SK-N-SH (cell line): ENCODE results near the gene WDR77. TPM values are rescaled to one million over a fixed set of nuclear protein-coding genes. Genes with fewer than 3 reads are reported as not detected.

Experiments used
- CTCF ChIA-PET: fragments of 300-600, 350-600 bp; formaldehyde crosslinking; extraction: SDS; loops from one replicate; lab custom pipeline; 2021; lab: Yijun Ruan, JAX
- POLR2A ChIA-PET: fragments of 350-600 bp; sonication (Branson Sonifier 250); formaldehyde crosslinking; extraction: SDS; loops from one replicate; lab custom pipeline; 2020; ENCODE audit warnings: antibody characterized with exemption, inconsistent platforms; lab: Yijun Ruan, JAX
- DNase-seq: peaks from one replicate; pipeline ENCODE4 v3.0.0; 2012
- H2AFZ ChIP-seq: fragments of 200-600 bp; sonication (generic); 2 replicates; pipeline ENCODE4 v1.8.1; 2016; ENCODE audit warnings: antibody characterized with exemption, mild to moderate bottlenecking, low read depth
- H3F3A ChIP-seq: fragments of 200-600 bp; sonication (generic); replicated peaks from 2 replicates; pipeline ENCODE3; 2016; ENCODE audit warnings: antibody characterized with exemption, mild to moderate bottlenecking; ENCODE audit not compliant: insufficient read depth
- H3K27ac ChIP-seq, 2 experiments: fragments of 200-500 bp in 1 of 2; fragments of 200-600 bp in 1 of 2; sonication (Bioruptor generic) in 1 of 2; sonication (generic), shearing (Covaris generic) in 1 of 2; 2 replicates each; pipeline versions ENCODE4 v1.5.1 to v1.6.1; 2014 to 2016; ENCODE audit warnings: low read depth in 2 of 2, inconsistent platforms in 1 of 2, low read length in 1 of 2, mild to moderate bottlenecking in 1 of 2, mixed read lengths in 1 of 2
- H3K27me3 ChIP-seq: fragments of 200-600 bp; sonication (generic), shearing (Covaris generic); 2 replicates; pipeline ENCODE4 v1.6.1; 2016; ENCODE audit warnings: mixed run types; ENCODE audit not compliant: insufficient read depth
- H3K36me3 ChIP-seq, 2 experiments: fragments of 200-500 bp in 1 of 2; fragments of 200-600 bp in 1 of 2; sonication (Bioruptor generic) in 1 of 2; sonication (generic) in 1 of 2; replicated peaks in 1 of 2; 2 replicates each; pipeline versions ENCODE3 to v1.5.1; 2014 to 2016; ENCODE audit warnings: low read length in 1 of 2, mild to moderate bottlenecking in 1 of 2; ENCODE audit not compliant: insufficient read depth in 2 of 2, control insufficient read depth in 1 of 2
- H3K4me1 ChIP-seq, 2 experiments: fragments of 200-500 bp in 1 of 2; fragments of 200-600 bp in 1 of 2; sonication (Bioruptor generic) in 1 of 2; sonication (generic), shearing (Covaris generic) in 1 of 2; 2 replicates each; pipeline versions ENCODE4 v1.5.1 to v1.6.1; 2014 to 2016; ENCODE audit warnings: low read depth in 1 of 2, low read length in 1 of 2, mixed run types in 1 of 2; ENCODE audit not compliant: insufficient read depth in 2 of 2, control insufficient read depth in 1 of 2
- H3K4me2 ChIP-seq: fragments of 200-600 bp; sonication (generic), shearing (Covaris generic); 2 replicates; pipeline ENCODE4 v1.6.1; 2017; ENCODE audit warnings: mixed run types
- H3K4me3 ChIP-seq, 2 experiments: fragments of 200-500 bp in 1 of 2; fragments of 200-600 bp in 1 of 2; sonication (Bioruptor generic) in 1 of 2; sonication (generic), shearing (Covaris generic) in 1 of 2; 2 replicates each; pipeline versions ENCODE4 v1.5.1 to v1.8.1; 2014 to 2016; ENCODE audit warnings: low read depth in 2 of 2, inconsistent platforms in 1 of 2, low read length in 1 of 2, mild to moderate bottlenecking in 1 of 2, mixed read lengths in 1 of 2, moderate library complexity in 1 of 2
- H3K79me2 ChIP-seq: fragments of 200-600 bp; sonication (generic); 2 replicates; pipeline ENCODE4 v1.8.1; 2017; ENCODE audit warnings: mild to moderate bottlenecking; ENCODE audit not compliant: insufficient read depth
- H3K9ac ChIP-seq: fragments of 200-600 bp; sonication (generic); 2 replicates; pipeline ENCODE4 v1.6.1; 2017; ENCODE audit warnings: mixed run types
- H3K9me2 ChIP-seq: fragments of 200-600 bp; sonication (generic); 2 replicates; pipeline ENCODE4 v1.6.1; 2017; ENCODE audit warnings: mixed run types
- H3K9me3 ChIP-seq: fragments of 200-600 bp; sonication (generic); 2 replicates; pipeline ENCODE4 v1.6.1; 2017; ENCODE audit warnings: mixed run types, mild to moderate bottlenecking, moderate library complexity
- H4K20me1 ChIP-seq: fragments of 200-600 bp; sonication (generic); 2 replicates; pipeline ENCODE4 v1.6.1; 2017; ENCODE audit warnings: mild to moderate bottlenecking, mixed run types; ENCODE audit not compliant: insufficient read depth
- CHD2 ChIP-seq: fragments of 150-350 bp; IDR thresholded peaks from 2 replicates; pipeline ENCODE4 v1.6.1; 2018; ENCODE audit warnings: low read length; ENCODE audit not compliant: partially characterized antibody
- EP300 ChIP-seq, 2 experiments: IDR thresholded peaks; 2 replicates each; pipeline versions ENCODE4 v1.4.0 to v1.6.1; 2012; ENCODE audit warnings: borderline replicate concordance in 1 of 2, low read depth in 1 of 2, low read length in 1 of 2
- EZH2phosphoT487 ChIP-seq: fragments of 200-600 bp; sonication (generic); IDR thresholded peaks from 2 replicates; pipeline ENCODE4 v1.6.1; 2017; ENCODE audit warnings: low read depth, mixed run types, mild to moderate bottlenecking, antibody characterized with exemption, moderate library complexity, borderline replicate concordance
- FOSL2 ChIP-seq: IDR thresholded peaks from 2 replicates; pipeline ENCODE4 v1.4.0; 2012; ENCODE audit warnings: low read depth, mild to moderate bottlenecking, moderate library complexity, borderline replicate concordance
- FOXM1 ChIP-seq: IDR thresholded peaks from 2 replicates; pipeline ENCODE4 v1.4.0; 2012; ENCODE audit warnings: low read depth, mild to moderate bottlenecking
- GABPA ChIP-seq: IDR thresholded peaks from 2 replicates; pipeline ENCODE4 v1.4.0; 2012; ENCODE audit warnings: low read depth, mild to moderate bottlenecking
- GATA2 ChIP-seq: sonication (generic); formaldehyde crosslinking; IDR thresholded peaks from 2 replicates; pipeline ENCODE4 v1.5.0; 2020; ENCODE audit warnings: mild to moderate bottlenecking, missing genetic modification reagents
- JUND ChIP-seq: IDR thresholded peaks from 2 replicates; pipeline ENCODE4 v1.4.0; 2012
- MXI1 ChIP-seq: IDR thresholded peaks from 2 replicates; pipeline ENCODE4 v1.6.1; 2012; ENCODE audit warnings: mild to moderate bottlenecking, low read depth, low read length, improper control_type of control experiment
- NFIC ChIP-seq: IDR thresholded peaks from 2 replicates; pipeline ENCODE4 v1.4.0; 2012; ENCODE audit warnings: borderline replicate concordance
- NRF1 ChIP-seq: IDR thresholded peaks from 2 replicates; pipeline ENCODE4 v1.6.1; 2012; ENCODE audit warnings: low read depth, mild to moderate bottlenecking, low read length
- POLR2AphosphoS5 ChIP-seq: IDR thresholded peaks from 2 replicates; pipeline ENCODE4 v1.6.1; 2012; ENCODE audit warnings: low read depth, low read length
- RAD21 ChIP-seq: IDR thresholded peaks from 2 replicates; pipeline ENCODE4 v1.6.1; 2012; ENCODE audit warnings: mild to moderate bottlenecking, low read length
- RCOR1 ChIP-seq: fragments of 150-350 bp; IDR thresholded peaks from 2 replicates; pipeline ENCODE4 v1.6.1; 2017; ENCODE audit warnings: antibody characterized with exemption, low read length
- RFX5 ChIP-seq: IDR thresholded peaks from 2 replicates; pipeline ENCODE4 v1.6.1; 2012; ENCODE audit warnings: mild to moderate bottlenecking, improper control_type of control experiment, low read length
- RXRA ChIP-seq: IDR thresholded peaks from 2 replicates; pipeline ENCODE4 v1.4.0; 2012; ENCODE audit warnings: low read depth, mild to moderate bottlenecking, borderline replicate concordance
- SMC3 ChIP-seq: IDR thresholded peaks from 2 replicates; pipeline ENCODE4 v1.6.1; 2012; ENCODE audit warnings: low read depth, low read length, improper control_type of control experiment
- TAF1 ChIP-seq: IDR thresholded peaks from 2 replicates; pipeline ENCODE4 v1.6.1; 2012; ENCODE audit warnings: low read depth, mild to moderate bottlenecking, low read length, moderate library complexity, borderline replicate concordance
- TEAD4 ChIP-seq: IDR thresholded peaks from 2 replicates; pipeline ENCODE4 v1.4.0; 2012; ENCODE audit warnings: mild to moderate bottlenecking, borderline replicate concordance; ENCODE audit not compliant: insufficient read depth
- YY1 ChIP-seq: IDR thresholded peaks from 2 replicates; pipeline ENCODE4 v1.4.0; 2012; ENCODE audit warnings: low read depth, mild to moderate bottlenecking
- WGBS: methylation state at CpG from one replicate; pipeline ENCODE4 v1.1.6; 2017; ENCODE audit warnings: low lambda C conversion rate; 5-methylcytosine and 5-hydroxymethylcytosine counted together
- polyA plus RNA-seq, 3 experiments: library from polyadenylated mRNA; depleted of rRNA; stranded (reverse); fragments of >200 nt; gene quantifications; 2 replicates each; pipeline ENCODE4 v1.2.3, GENCODE V29; 2012
- TF ChIP-seq, protein P1 (sequence below): fragments of 200-600 bp; sonication (generic); IDR thresholded peaks from 2 replicates; pipeline ENCODE4 v1.6.1; 2017; ENCODE audit warnings: antibody characterized with exemption, mild to moderate bottlenecking, moderate library complexity
- TF ChIP-seq, protein P2 (sequence below): IDR thresholded peaks from 2 replicates; pipeline ENCODE4; 2012
- TF ChIP-seq, protein P3 (sequence below): fragments of 150-350 bp; IDR thresholded peaks from 2 replicates; pipeline ENCODE4 v1.6.1; 2017; ENCODE audit warnings: antibody characterized with exemption, low read length, low read depth, borderline replicate concordance

The WDR77 gene
- polyA plus RNA-seq, 1 of the 3 experiments (the other 2 are of a cell fraction) = 97.1 TPM

DNA sequence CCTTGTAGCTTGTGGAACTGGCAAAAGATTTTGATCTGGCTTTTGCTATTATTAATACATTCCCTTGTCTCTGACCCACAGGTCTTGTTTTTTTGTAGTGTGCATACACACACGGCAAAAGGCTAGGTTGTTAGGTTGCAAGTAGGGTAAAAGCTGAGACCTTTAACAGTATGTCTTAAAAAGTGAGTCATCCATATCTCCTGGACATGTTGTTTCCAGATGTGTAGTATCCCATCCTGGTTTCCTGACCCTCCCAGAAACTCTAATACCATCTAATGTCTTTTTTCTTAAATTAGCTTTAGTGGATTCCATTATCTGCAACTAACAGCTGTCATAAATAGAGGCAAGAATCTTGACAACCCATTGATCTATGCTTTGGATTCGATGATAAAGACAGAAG is 36.2 kb downstream of the WDR77 start:
- WGBS = 0% methylated on average over 2 of the region's 2 CpGs
- no peak overlapping the region for H3K4me3 ChIP-seq
- H3K36me3 ChIP-seq = no peaks in the 10 kb centered on the region
- H3K9ac ChIP-seq = no peak overlapping the region
- H3K27me3 ChIP-seq = peaks cover 9% of the 10 kb centered on the region; the same call in 1 of the 2 replicates
- CTCF ChIA-PET = interaction anchor here (2.8 to 5.6 kb wide), 2 partner anchors 12 to 190 kb away, joined by 7 to 35 read pairs; no protein-coding TSS in a partner anchor
- TF ChIP-seq POLR2AphosphoS5 (no peak), RAD21 (no peak), RFX5 (no peak), RCOR1 (no peak), YY1 (no peak), JUND (no peak), TAF1 (no peak), SMC3 (no peak), NFIC (no peak), GATA2 (CRISPR knock-in tag) (no peak), FOSL2 (no peak), FOXM1 (no peak), RXRA (no peak), MXI1 (no peak), EP300 (IDR thresholded peaks at IDR 0.05; ENCODE audit: borderline replicate concordance in 1 of 2, low read depth in 1 of 2, low read length in 1 of 2) (no peak), NRF1 (no peak)
- TF ChIP-seq, protein P1, sequence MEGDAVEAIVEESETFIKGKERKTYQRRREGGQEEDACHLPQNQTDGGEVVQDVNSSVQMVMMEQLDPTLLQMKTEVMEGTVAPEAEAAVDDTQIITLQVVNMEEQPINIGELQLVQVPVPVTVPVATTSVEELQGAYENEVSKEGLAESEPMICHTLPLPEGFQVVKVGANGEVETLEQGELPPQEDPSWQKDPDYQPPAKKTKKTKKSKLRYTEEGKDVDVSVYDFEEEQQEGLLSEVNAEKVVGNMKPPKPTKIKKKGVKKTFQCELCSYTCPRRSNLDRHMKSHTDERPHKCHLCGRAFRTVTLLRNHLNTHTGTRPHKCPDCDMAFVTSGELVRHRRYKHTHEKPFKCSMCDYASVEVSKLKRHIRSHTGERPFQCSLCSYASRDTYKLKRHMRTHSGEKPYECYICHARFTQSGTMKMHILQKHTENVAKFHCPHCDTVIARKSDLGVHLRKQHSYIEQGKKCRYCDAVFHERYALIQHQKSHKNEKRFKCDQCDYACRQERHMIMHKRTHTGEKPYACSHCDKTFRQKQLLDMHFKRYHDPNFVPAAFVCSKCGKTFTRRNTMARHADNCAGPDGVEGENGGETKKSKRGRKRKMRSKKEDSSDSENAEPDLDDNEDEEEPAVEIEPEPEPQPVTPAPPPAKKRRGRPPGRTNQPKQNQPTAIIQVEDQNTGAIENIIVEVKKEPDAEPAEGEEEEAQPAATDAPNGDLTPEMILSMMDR = no peak
- TF ChIP-seq, protein P2, sequence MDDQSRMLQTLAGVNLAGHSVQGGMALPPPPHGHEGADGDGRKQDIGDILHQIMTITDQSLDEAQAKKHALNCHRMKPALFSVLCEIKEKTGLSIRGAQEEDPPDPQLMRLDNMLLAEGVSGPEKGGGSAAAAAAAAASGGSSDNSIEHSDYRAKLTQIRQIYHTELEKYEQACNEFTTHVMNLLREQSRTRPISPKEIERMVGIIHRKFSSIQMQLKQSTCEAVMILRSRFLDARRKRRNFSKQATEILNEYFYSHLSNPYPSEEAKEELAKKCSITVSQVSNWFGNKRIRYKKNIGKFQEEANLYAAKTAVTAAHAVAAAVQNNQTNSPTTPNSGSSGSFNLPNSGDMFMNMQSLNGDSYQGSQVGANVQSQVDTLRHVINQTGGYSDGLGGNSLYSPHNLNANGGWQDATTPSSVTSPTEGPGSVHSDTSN = no peak
- no peak for DNase-seq
- no peak overlapping the region for H2AFZ ChIP-seq
- H3K4me1 ChIP-seq = no peaks in the 10 kb centered on the region
- no peaks in the 10 kb centered on the region for H3K9me2 ChIP-seq
- H3K9me3 ChIP-seq = no peaks in the 10 kb centered on the region; the same call in 1 of the 2 replicates
- H3K79me2 ChIP-seq = no peaks in the 10 kb centered on the region
- H4K20me1 ChIP-seq = no peaks in the 10 kb centered on the region
- H3K4me2 ChIP-seq = no peak overlapping the region
- no peaks in the 10 kb centered on the region for H3F3A ChIP-seq
- H3K27ac ChIP-seq = no peak overlapping the region
- POLR2A ChIA-PET = no interaction called here

DNA sequence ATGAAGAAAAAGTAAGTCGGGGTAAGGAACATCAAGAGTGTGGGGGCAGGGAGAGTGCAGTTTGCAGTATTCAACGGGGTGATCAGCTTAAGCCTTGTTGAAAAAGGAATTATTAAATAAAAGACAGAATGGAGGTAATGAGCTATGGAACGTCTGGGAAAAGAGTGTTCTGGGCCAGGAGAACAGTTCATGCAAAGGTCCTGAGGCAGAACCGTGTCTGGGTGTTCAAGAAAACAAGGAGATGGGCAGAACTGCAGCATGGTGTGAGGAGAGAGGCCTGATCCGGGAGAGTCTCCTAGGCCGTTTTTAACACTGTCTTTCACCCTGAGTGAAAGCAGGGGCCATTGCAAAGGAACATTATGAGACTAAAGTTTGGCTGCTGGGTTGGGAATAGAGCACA is 41.8 kb downstream of the WDR77 start:
- Histone ChIP-seq H2AFZ (no peak overlapping the region), H3K4me2 (no peak overlapping the region), H3K4me1 (peaks cover 0 to 5% of the 10 kb centered on the region in 2 experiments; a peak in 2 of 4 replicates), H3K36me3 (no peaks in the 10 kb centered on the region), H3K9me2 (no peaks in the 10 kb centered on the region), H4K20me1 (no peaks in the 10 kb centered on the region), H3K9ac (no peak overlapping the region), H3F3A (no peaks in the 10 kb centered on the region), H3K4me3 (no peak overlapping the region), H3K79me2 (no peaks in the 10 kb centered on the region), H3K27me3 (peaks cover 24% of the 10 kb centered on the region; the same call in 1 of the 2 replicates), H3K9me3 (no peaks in the 10 kb centered on the region; the same call in 1 of the 2 replicates), H3K27ac (no peak overlapping the region)
- DNase-seq = no peak
- ChIA-PET POLR2A (no interaction called here), CTCF (interaction anchor here (9.4 kb wide), 1 partner anchor 188 kb away, joined by 161 read pairs; no protein-coding TSS in a partner anchor)
- TF ChIP-seq MXI1 = no peak
- TF ChIP-seq FOSL2 = no peak
- no peak for TF ChIP-seq YY1
- TF ChIP-seq NRF1 = no peak
- TF ChIP-seq EZH2phosphoT487 = no peak
- no peak for TF ChIP-seq SMC3
- no peak for TF ChIP-seq POLR2AphosphoS5
- TF ChIP-seq NFIC = no peak
- no peak for TF ChIP-seq RFX5
- no peak for TF ChIP-seq TEAD4
- no peak for TF ChIP-seq GATA2 (CRISPR knock-in tag)
- TF ChIP-seq TAF1 = no peak
- TF ChIP-seq, protein P3, sequence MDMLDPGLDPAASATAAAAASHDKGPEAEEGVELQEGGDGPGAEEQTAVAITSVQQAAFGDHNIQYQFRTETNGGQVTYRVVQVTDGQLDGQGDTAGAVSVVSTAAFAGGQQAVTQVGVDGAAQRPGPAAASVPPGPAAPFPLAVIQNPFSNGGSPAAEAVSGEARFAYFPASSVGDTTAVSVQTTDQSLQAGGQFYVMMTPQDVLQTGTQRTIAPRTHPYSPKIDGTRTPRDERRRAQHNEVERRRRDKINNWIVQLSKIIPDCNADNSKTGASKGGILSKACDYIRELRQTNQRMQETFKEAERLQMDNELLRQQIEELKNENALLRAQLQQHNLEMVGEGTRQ = no peak
- no peak for TF ChIP-seq GABPA
- no peak for TF ChIP-seq CHD2
- no peak for TF ChIP-seq JUND
- TF ChIP-seq, protein P2 = no peak
- 9% methylated on average over 6 of the region's 6 CpGs for WGBS
